NOMO-1 treated with DMSO at 0.1 percent for 48 hours (cell line): ENCODE data around the gene MAP3K5.
A peak's percentile ranks its signal among the peaks of the same experiment; 100 is the strongest.
"Not testable (repeated sequence)": the region's sequence is repeated elsewhere in the genome, so short reads cannot be mapped to it uniquely, and the experiment has no call there.

ENCODE experiments used
- DNase-seq: peaks from one replicate; lab custom pipeline; 2025; ENCODE audit not compliant: unreplicated experiment; lab: John Stamatoyannopoulos, UW

Gene MAP3K5

GRCh38 chr6:136792410-136793262 lies at the start of gene MAP3K5:
MAP3K5 (minus strand) TSS chr6:136792477; CDS start chr6:136792157, 320 bp downstream.
- peak; percentile 93 for DNase-seq

- DNase-seq, result no peak
Observed at GRCh38 chr6:136840276-136841001, 48.2 kb upstream of the MAP3K5 start.

DNA sequence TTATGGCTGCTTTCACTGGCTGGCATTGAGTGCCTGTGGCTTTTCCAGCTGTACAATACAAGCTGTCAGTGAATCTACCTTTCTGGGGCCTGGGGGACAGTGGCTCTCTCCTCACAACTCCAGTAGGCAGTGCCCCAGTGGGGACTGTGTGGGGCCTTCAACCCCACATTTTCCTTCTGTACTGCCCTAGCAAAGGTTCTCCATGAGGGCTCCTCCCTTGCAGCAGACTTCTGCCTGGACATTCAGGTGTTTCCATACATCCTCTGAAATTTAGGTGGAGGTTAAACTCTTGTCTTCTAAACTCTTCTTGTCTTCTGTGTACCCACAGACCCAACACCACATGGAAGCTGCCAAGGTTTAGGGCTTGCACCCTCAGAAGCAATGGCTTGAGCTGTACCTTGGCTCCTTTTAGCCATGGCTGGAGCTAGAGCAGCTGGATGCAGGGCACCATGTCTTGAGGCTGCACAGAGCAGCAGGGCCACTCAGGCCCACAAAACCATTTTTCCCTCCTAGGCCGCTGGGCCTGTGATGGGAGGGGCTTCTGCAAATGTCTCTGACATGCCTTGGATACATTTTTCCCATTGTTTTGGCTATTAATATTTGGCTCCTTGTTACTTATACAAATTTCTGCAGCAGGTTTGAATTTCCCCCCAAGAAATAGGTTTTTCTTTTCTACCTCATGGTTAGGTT lies 39.7 kb upstream of the MAP3K5 start:
- DNase-seq, result no peak

GRCh38 chr6:136826216-136826615 lies 33.9 kb upstream of the MAP3K5 start:
- no peak for DNase-seq

DNA sequence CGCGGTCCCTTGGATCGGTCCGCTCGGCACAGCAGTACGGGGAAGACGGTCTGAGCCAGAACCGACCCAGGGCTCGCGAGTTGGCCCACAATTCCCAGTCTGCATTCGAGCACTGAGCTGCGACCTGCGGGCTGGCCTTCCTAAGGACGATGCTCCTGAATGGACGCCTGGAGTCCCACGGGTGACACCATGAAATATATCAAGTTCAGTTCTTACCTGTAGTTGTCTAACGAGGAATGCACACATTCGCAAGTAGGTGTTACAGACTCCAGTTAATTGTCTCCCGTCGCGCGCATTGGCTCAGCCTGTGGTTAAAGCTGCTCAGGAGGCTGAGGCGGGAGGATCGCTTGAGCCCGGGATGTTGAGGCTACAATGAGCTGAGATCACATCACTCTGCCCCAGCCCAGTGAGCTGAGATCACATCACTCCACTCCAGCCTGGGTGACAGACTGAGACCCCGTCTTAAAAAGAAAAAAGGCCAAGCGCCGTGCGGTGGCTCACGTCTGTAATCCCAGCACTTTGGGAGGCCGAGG lies 30.9 kb upstream of the MAP3K5 start:
- no peak for DNase-seq

DNA sequence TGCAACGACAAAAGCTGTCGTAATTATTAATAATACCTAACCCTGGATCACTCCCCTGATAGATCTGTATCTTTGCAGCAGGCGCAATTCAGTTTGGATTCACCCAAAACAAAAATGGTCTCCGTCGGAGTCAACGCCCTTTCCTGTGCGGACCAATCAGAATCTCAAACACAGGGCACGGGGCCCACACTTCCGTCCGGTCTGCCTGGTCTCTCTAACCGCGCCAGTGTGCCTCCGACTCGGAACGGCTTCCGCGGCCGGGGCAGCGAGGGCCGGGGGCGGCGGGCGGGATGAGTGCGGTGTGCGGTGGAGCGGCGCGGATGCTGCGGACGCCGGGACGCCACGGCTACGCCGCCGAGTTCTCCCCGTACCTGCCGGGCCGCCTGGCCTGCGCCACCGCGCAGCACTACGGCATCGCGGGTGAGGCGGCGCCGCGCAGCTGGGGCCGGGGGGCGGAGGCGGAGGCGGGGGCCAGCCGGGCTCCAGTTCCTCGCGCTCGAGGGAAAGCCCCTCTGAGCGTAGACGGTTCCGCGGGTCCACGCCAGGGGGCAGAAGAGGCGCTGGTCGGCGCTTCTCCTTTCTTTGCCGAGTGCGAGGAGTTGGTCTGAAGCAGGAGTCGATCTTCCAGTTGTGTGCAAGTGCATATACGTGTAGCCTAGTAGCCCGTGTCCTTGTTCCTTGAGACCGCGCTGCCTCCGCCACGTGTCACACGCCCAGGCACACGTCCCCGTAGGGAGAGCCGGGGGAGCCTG lies 30.3 kb upstream of the MAP3K5 start, which contains the start of gene PEX7:
Gene PEX7, plus strand, starts transcription at position 217 of the 752 bp plus-strand sequence. Its CDS starts 74 bp downstream, at position 291.
- DNase-seq, result peak; percentile 88

GRCh38 chr6:136822046-136822375 lies 29.7 kb upstream of the MAP3K5 start:
- peak; percentile 70 for DNase-seq

- DNase-seq, result no peak
Observed at GRCh38 chr6:136820561-136820960, 28.3 kb upstream of the MAP3K5 start.

DNA sequence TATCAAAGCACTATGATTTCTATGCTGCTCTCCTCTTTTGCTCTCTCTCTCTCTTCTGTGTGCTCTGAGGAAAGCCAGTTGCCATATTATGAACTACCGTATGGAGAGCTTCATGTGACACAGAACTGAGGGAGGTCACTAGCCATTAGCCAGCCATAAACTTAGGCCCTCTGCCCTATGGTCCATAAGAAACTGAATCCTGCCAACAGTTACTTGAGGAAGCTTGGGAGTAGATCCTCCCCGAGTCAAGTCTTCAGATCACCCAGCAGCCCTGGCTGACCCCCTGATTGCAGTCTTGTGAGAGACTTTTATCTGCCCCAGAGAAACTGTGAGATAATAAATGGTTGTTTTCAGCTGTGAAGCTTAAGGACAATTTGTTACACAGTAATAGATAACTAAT lies 24.4 kb upstream of the MAP3K5 start:
- no peak for DNase-seq

DNA sequence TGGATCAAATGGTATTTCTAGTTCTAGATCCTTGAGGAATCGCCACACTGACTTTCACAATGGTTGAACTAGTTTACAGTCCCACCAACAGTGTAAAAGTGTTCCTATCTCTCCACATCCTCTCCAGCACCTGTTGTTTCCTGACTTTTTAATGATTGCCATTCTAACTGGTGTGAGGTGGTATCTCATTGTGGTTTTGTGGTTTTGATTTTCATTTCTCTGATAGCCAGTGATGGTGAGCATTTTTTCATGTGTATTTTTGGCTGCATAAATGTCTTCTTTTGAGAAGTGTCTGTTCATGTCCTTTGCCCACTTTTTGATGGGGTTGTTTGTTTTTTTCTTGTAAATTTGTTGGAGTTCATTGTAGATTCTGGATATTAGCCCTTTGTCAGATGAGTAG lies 23.3 kb upstream of the MAP3K5 start:
- DNase-seq, result not testable (repeated sequence)

- DNase-seq, result no peak
Observed at GRCh38 chr6:136812174-136812573, 19.9 kb upstream of the MAP3K5 start.

- DNase-seq, result no peak
Observed at GRCh38 chr6:136811272-136811671, 19.0 kb upstream of the MAP3K5 start.

DNA sequence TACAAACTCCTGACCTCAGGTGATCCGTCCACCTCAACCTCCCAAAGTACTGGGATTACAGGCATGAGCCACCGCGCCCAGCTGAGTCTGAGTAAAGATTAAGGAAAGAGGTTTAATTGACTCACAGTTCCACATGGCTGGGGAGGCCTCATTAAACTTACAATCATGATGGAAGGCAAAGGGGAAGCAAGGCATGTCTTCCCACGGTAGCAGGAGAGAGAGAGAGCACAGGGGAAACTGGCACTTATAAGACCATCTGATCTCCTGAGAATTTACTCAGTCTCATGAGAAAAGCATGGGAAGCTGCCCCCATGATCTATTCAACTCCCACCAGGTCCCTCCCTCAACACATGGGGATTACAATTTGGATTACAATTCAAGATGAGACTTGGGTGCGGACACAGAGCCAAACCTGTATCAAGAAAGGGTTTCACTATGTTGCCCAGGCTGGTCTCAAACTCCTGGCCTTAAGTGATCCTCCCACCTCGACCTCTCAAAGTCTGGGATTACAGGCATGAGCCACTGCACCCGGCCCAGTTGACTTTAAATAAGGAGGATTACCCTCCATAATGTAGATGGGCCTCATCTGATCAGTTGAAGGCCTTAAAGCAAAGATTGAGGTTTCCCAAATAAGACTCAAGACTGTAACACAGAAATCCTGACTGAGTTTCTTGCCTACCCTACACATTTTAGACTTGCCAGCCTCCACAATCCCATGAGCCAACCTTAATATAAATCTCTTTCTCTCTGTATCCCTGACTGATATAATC lies 17.0 kb upstream of the MAP3K5 start:
- no peak for DNase-seq

GRCh38 chr6:136803608-136804007 lies 11.3 kb upstream of the MAP3K5 start:
- DNase-seq, result peak; percentile 28

- DNase-seq, result no peak
Observed at GRCh38 chr6:136801581-136801980, 9.3 kb upstream of the MAP3K5 start.

- no peak for DNase-seq
Observed at GRCh38 chr6:136798044-136798443, 5.8 kb upstream of the MAP3K5 start.

DNA sequence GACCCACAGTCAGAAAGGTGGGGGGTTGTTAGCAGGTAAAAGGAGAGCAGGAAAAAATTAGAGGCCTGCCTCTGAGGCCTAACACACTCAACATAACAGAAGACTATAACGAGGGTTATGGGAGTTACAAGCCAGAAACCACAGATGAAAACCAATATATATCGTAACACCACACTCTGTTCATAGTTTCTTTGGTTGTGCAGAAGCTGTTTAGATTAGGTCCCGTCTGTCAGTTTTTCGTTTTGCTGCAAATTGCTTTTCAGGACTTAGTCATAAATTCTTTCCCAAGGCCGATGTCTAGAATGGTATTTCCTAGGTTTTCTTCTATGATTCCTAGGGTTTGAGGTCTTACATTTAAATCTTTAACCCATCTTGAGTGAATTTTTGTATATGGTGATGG lies 3.7 kb upstream of the MAP3K5 start:
- no peak for DNase-seq

- DNase-seq, result no peak
Observed at GRCh38 chr6:136795386-136795785, 3.1 kb upstream of the MAP3K5 start.

DNA sequence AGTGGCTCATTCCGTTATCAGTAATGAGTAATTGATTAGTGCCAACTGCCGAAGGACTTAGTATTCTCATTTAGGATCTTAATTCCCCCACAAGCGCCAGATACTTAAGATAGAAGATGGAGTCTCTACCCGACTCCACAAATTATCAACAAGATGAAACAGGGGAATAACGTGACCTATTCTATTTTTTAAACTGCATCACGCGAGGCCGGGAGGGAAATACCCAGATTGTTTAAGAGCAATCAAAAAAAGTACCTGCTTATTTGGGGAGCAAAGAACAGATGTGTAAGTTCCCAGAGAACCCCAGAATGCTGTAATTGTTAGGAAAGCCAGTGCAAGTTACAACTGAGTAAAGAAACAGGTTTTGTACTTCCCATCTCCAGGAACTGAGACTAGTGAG lies 1.1 kb upstream of the MAP3K5 start:
- no peak for DNase-seq

DNA sequence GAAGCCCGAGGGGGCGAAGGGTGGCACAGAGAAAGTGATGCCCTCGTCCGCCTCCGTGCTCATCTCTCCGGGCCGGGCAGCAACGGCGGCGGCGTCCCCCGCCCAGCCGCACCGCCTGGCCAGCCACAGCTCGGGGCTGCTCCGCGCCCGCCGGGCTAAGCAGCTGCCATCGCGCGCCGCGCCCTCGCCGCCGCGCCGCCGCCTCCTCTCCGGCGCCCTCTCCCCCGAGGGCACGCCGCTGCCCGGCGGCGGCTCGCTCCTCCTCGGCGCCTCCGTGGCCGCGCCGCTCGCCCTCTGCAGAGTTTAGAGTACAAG lies 225 bp downstream of the MAP3K5 start:
- DNase-seq, result no peak
